ENCODE data around the gene GPR32.

GRCh38 chr19:50779504-50780457 is 9.5 kb downstream of the GPR32 start:
- TF ChIP-seq CTCF (IDR thresholded peaks at IDR 0.05; ENCODE audit: poor library complexity, severe bottlenecking), result no peak
- TF ChIP-seq TAF1 (IDR thresholded peaks at IDR 0.05; ENCODE audit: low read depth), result no peak
- TF ChIP-seq POLR2AphosphoS5 (IDR thresholded peaks at IDR 0.05), result no peak
- no peak for TF ChIP-seq EZH2 (IDR thresholded peaks at IDR 0.05; ENCODE audit: borderline replicate concordance, insufficient read depth, low read length, poor library complexity, severe bottlenecking)
- no peak for TF ChIP-seq EP300 (conservative IDR thresholded peaks at IDR 0.05; ENCODE audit: poor library complexity, severe bottlenecking)
- peak; percentile 15 for TF ChIP-seq SMC3 (conservative IDR thresholded peaks at IDR 0.05; ENCODE audit: poor library complexity)
- TF ChIP-seq RAD21 (conservative IDR thresholded peaks at IDR 0.05), result no peak
- TF ChIP-seq MXI1 (conservative IDR thresholded peaks at IDR 0.05; ENCODE audit: poor library complexity, severe bottlenecking), result no peak
- no peak for TF ChIP-seq REST (IDR thresholded peaks at IDR 0.05; ENCODE audit: borderline replicate concordance)

Data from neural cell (in vitro differentiated cells).